Activated T-helper 2 cell treated with anti-CD3 and anti-CD28 coated beads, Interferon-gamma antibody, Interleukin-2, Interleukin-4, amounts not matched to agents 10 μg/mL and 5 μg/mL and 100 μg/mL, durations not matched to agents 14 hours and 24 hours and 36 hours (primary cell): ENCODE measurements around the gene DIPK1B. TPM values are rescaled to one million over a fixed set of nuclear protein-coding genes. Genes with fewer than 3 reads are reported as not detected.

Experiments used
- DNase-seq: peaks from one replicate; pipeline ENCODE4 v3.0.0; 2021; ENCODE audit warnings: low spot score
- H3K27ac Mint-ChIP-seq: one replicate; pipeline ENCODE4 v1.8.0; 2021; ENCODE audit warnings: mixed read lengths
- H3K27me3 Mint-ChIP-seq: one replicate; pipeline ENCODE4 v1.8.0; 2021; ENCODE audit warnings: low read depth, mixed read lengths
- H3K36me3 Mint-ChIP-seq: one replicate; pipeline ENCODE4 v1.8.0; 2021; ENCODE audit warnings: low read depth, mixed read lengths
- H3K4me1 Mint-ChIP-seq: one replicate; pipeline ENCODE4 v1.8.0; 2021; ENCODE audit warnings: low read depth, mixed read lengths
- H3K4me3 Mint-ChIP-seq: one replicate; pipeline ENCODE4 v1.8.0; 2021; ENCODE audit warnings: low read depth, mild to moderate bottlenecking, moderate library complexity, mixed read lengths
- H3K9me3 Mint-ChIP-seq: one replicate; pipeline ENCODE4 v1.8.0; 2021; ENCODE audit warnings: mixed read lengths
- intact Hi-C: fragments of 100-400 bp; cut with micrococcal nuclease; formaldehyde crosslinking; loops from one replicate; pipeline ENCODE4 v1.15.1; 2023
- total RNA-seq: library from RNA; stranded (reverse); gene quantifications from 2 replicates; pipeline ENCODE4 v1.2.3, GENCODE V29; 2022

Gene DIPK1B
- total RNA-seq, 1 donor from 2014 or later, result 3.4 TPM

GRCh38 chr9:136725612-136726011 lies 13.2 kb downstream of the DIPK1B start:
- Mint-ChIP-seq H3K4me3 (peak overlapping the region; percentile 97), H3K27me3 (no peaks in the 10 kb centered on the region), H3K36me3 (peaks cover 40% of the 10 kb centered on the region), H3K9me3 (no peaks in the 10 kb centered on the region), H3K4me1 (peaks cover 17% of the 10 kb centered on the region), H3K27ac (no peak overlapping the region)
- no peak for DNase-seq
- intact Hi-C loops, result no loop called here

DNA sequence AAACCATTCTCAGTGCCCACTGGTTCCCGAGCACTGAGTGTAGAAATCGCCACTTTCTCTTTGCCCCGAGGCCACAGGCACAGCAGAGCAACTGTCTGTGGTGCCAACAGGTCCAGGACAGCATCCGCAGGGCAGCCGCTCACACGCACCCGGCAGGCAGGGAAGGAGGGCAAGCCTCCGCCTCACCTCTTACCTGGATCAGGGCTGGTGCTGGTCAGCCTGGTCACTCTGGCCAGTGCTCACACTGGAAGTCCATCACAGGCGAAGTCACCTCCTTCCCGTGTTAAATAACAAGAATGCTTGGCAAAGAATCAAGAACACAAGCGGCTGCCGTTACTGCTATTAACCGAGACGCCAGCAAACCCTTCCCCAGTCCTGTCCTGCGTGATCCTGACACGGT lies 13.7 kb downstream of the DIPK1B start:
- intact Hi-C loops, result no loop called here
- H3K27me3 Mint-ChIP-seq, result no peaks in the 10 kb centered on the region
- H3K36me3 Mint-ChIP-seq, result peaks cover 40% of the 10 kb centered on the region

DNA sequence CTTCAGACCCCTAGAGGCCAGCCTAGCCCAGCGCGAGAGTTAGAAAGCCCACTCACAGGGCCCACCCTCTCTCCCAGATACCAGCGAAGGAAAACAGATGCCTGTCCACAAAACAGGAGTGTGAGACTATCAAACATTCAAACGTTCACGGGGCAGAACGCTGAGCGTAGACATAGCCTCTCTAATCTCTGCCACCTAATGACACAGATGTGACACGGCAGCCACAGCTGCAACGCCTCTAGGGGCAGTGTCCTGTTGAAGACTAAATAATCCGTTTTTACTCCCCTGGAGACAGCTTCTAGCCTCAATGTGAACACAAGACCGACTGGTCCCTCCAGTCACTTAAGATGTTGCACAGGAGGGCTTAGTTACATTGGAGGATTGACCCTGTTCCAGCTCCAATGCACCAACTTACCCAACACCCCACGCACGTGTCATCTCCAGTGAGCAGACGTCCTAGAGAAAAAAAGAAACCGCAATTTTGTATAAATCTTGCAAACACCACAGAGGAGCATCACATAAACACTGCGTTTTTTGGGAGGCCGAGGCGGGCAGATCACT lies 14.3 kb downstream of the DIPK1B start:
- intact Hi-C loops, result no loop called here
- Mint-ChIP-seq H3K4me3 (peak overlapping the region; percentile 97), H3K9me3 (no peaks in the 10 kb centered on the region), H3K4me1 (peaks cover 17% of the 10 kb centered on the region), H3K36me3 (peaks cover 40% of the 10 kb centered on the region), H3K27ac (peak overlapping the region; percentile 90), H3K27me3 (no peaks in the 10 kb centered on the region)
- DNase-seq, result peak; percentile 33

More for the DNA sequence above, 13.7 kb downstream of the DIPK1B start:
- peak overlapping the region; percentile 97 for H3K4me3 Mint-ChIP-seq
- H3K4me1 Mint-ChIP-seq, result peaks cover 17% of the 10 kb centered on the region
- peak overlapping the region; percentile 90 for H3K27ac Mint-ChIP-seq
- H3K9me3 Mint-ChIP-seq, result no peaks in the 10 kb centered on the region
- DNase-seq, result no peak

DNA sequence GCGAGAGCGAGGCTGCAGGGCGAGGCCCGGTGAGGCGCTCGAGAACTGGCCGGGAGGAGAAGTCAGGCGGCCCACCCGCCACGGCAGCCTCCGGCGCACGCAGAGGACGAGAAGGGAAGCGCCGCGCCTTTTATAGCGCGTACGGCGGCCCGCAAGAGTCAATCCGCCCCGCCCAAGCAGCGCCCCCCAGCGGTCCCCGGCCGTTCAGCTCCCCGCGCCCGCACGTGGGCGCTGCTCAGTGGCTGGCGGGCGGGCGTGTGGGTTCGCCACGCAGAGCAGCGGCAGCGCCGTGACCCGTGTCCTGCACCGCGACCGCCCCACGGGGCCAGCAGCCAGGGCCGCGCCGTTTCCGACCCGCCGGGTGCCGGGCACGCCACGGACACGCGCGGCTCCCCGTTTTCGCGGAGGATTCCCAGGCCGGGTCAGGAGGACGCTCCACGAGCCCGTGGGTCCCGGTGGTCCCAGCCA lies 15.7 kb downstream of the DIPK1B start:
- intact Hi-C loops, result loop anchor here (1.0 kb wide), 1 partner anchor 27 kb away; no protein-coding TSS in a partner anchor
- H3K27me3 Mint-ChIP-seq, result no peaks in the 10 kb centered on the region
- no peaks in the 10 kb centered on the region for H3K9me3 Mint-ChIP-seq
- H3K27ac Mint-ChIP-seq, result no peak overlapping the region
- H3K4me1 Mint-ChIP-seq, result peaks cover 21% of the 10 kb centered on the region
- peak overlapping the region; percentile 97 for H3K4me3 Mint-ChIP-seq
- DNase-seq, result peak; percentile 88
- peaks cover 40% of the 10 kb centered on the region for H3K36me3 Mint-ChIP-seq

DNA sequence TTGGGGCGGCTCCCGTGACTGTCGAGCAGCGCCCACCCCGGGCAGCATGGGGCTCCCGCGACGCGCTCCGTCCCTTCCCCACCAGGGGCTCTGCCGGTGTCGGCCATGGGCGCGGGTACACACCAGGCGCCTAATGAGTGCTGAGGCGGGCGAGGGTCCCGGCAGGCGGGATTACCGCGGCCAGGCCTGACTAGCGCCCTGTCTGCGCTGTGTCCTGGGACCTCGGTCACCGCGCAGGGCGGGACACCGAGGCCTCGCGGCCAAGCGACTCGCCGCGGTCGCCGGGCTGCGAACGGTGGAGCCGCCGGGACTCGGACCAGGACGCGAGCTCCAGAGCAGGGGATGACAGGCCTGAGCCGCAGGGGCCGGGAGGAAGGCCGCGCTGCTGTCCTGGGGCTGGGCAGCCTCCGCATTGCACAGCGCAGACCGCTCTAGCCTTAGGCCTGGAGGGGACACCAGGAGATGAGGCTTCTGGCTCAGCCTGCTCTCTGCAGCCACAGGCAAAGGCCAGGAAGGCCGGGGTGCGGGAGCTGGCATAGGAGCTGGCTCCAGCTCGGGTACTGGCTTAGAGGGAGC lies 16.3 kb downstream of the DIPK1B start:
- no peak for DNase-seq
- Mint-ChIP-seq H3K27ac (no peak overlapping the region), H3K36me3 (peaks cover 35% of the 10 kb centered on the region), H3K4me1 (peaks cover 21% of the 10 kb centered on the region), H3K9me3 (no peaks in the 10 kb centered on the region), H3K27me3 (no peaks in the 10 kb centered on the region), H3K4me3 (peak overlapping the region; percentile 66)
- intact Hi-C loops, result loop anchor here (1.0 kb wide), 1 partner anchor 27 kb away; no protein-coding TSS in a partner anchor

DNA sequence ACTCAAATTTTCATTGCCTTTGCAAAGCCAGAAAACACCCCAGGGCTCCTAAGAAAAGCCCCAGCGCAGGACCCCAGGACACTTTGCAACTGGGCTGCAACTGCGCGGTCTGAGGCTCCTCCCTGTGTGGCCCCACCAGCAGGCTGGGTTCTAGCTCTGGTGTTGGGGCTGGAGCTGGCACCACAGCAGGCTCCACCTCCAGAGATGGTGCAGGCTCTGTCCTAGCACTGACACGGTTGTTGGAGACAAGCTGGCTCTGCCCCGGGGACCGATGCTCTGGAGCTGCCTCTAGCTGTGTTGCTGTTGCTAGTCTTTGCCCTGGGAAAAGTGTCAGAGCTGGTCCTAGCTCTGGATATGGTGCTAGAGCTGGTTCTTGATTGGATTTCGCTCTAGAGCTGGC lies 16.8 kb downstream of the DIPK1B start:
- H3K27me3 Mint-ChIP-seq, result no peaks in the 10 kb centered on the region
- intact Hi-C loops, result no loop called here
- no peak overlapping the region for H3K27ac Mint-ChIP-seq
- peaks cover 21% of the 10 kb centered on the region for H3K4me1 Mint-ChIP-seq
- no peaks in the 10 kb centered on the region for H3K9me3 Mint-ChIP-seq
- peaks cover 30% of the 10 kb centered on the region for H3K36me3 Mint-ChIP-seq
- H3K4me3 Mint-ChIP-seq, result peak overlapping the region; percentile 66
- DNase-seq, result no peak

- no peak for DNase-seq
- H3K4me3 Mint-ChIP-seq, result peak overlapping the region; percentile 66
- intact Hi-C loops, result no loop called here
- peaks cover 22% of the 10 kb centered on the region for H3K36me3 Mint-ChIP-seq
- no peaks in the 10 kb centered on the region for H3K9me3 Mint-ChIP-seq
- H3K27me3 Mint-ChIP-seq, result no peaks in the 10 kb centered on the region
- peaks cover 19% of the 10 kb centered on the region for H3K4me1 Mint-ChIP-seq
- H3K27ac Mint-ChIP-seq, result no peak overlapping the region
Observed at GRCh38 chr9:136729926-136730325, 17.6 kb downstream of the DIPK1B start.

- intact Hi-C loops, result no loop called here
- no peak overlapping the region for H3K4me3 Mint-ChIP-seq
- no peak overlapping the region for H3K27ac Mint-ChIP-seq
- H3K9me3 Mint-ChIP-seq, result no peaks in the 10 kb centered on the region
- H3K27me3 Mint-ChIP-seq, result no peaks in the 10 kb centered on the region
- DNase-seq, result no peak
- H3K4me1 Mint-ChIP-seq, result peaks cover 11% of the 10 kb centered on the region
- H3K36me3 Mint-ChIP-seq, result no peaks in the 10 kb centered on the region
Observed at GRCh38 chr9:136732444-136733178, 20.2 kb downstream of the DIPK1B start.

- no peaks in the 10 kb centered on the region for H3K9me3 Mint-ChIP-seq
- H3K4me1 Mint-ChIP-seq, result peaks cover 13% of the 10 kb centered on the region
- intact Hi-C loops, result no loop called here
- no peak overlapping the region for H3K27ac Mint-ChIP-seq
- no peaks in the 10 kb centered on the region for H3K27me3 Mint-ChIP-seq
- no peaks in the 10 kb centered on the region for H3K36me3 Mint-ChIP-seq
- DNase-seq, result no peak
- no peak overlapping the region for H3K4me3 Mint-ChIP-seq
Observed at GRCh38 chr9:136733611-136734010, 21.2 kb downstream of the DIPK1B start.

DNA sequence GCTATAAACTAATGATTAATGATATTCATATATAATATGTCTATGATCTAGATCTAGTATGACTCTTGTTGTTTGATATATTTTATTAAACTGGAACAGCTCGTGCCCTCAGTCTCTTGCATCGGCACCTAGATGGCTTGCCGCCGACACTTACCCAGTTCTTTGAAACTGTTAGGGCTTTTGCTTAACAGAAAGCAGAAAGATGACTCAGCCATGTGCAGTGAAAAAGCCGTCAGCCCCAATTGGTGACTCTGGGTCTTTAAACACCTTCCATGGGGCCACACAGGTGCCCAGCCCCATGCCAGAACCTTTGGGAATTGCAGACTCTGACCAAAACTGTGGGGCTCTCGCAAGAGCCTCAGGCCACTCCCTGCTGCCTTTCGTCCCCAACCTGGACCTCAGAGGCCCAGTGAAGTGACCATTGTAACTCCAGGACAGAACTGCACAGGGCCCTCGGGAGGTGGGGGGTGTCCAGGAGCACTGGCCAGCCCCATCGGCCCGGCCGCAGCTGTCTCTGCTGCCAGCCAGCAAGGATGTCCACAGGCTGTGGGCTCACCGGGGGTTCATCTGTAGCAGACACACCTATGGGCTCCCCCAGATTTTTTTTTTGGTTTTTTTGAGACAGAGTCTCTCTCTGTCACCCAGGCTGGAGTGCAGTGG lies 22.6 kb downstream of the DIPK1B start:
- H3K4me1 Mint-ChIP-seq, result peaks cover 11% of the 10 kb centered on the region
- no peak overlapping the region for H3K4me3 Mint-ChIP-seq
- H3K36me3 Mint-ChIP-seq, result no peaks in the 10 kb centered on the region
- no peaks in the 10 kb centered on the region for H3K27me3 Mint-ChIP-seq
- intact Hi-C loops, result no loop called here
- no peak for DNase-seq
- H3K27ac Mint-ChIP-seq, result no peak overlapping the region
- no peaks in the 10 kb centered on the region for H3K9me3 Mint-ChIP-seq

- Mint-ChIP-seq H3K4me3 (no peak overlapping the region), H3K36me3 (no peaks in the 10 kb centered on the region), H3K27me3 (no peaks in the 10 kb centered on the region), H3K27ac (no peak overlapping the region), H3K4me1 (peaks cover 8% of the 10 kb centered on the region), H3K9me3 (no peaks in the 10 kb centered on the region)
- DNase-seq, result no peak
- intact Hi-C loops, result no loop called here
Observed at GRCh38 chr9:136735812-136736480, 23.6 kb downstream of the DIPK1B start.

DNA sequence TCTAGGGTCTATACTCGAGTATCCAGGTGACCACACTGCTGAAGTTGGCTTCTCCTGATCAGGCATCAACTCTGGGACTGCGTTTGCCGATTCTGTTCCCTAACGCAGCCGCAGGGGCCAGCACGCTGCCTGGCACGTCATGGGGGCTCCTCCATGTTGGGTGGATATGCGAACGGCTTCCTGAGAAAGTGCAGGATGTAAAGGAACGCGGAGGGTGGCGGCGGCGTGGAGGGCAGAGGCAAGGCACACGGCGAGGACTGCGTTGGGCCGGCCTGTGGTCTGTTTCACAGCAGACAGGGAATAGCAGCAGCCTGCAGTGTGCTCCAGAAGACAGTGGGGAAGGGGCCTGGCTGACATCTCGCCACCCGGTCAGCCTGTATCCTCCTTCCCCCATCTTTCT lies 26.6 kb downstream of the DIPK1B start:
- intact Hi-C loops, result no loop called here
- no peaks in the 10 kb centered on the region for H3K9me3 Mint-ChIP-seq
- H3K27ac Mint-ChIP-seq, result no peak overlapping the region
- no peak for DNase-seq
- H3K27me3 Mint-ChIP-seq, result no peaks in the 10 kb centered on the region
- H3K4me1 Mint-ChIP-seq, result peaks cover 7% of the 10 kb centered on the region
- no peaks in the 10 kb centered on the region for H3K36me3 Mint-ChIP-seq
- H3K4me3 Mint-ChIP-seq, result no peak overlapping the region
